NB4 (cell line): ENCODE results near the gene ARPP21.

Experiments used
- MYC ChIP-seq: IDR thresholded peaks from 2 replicates; pipeline ENCODE4 v1.6.1; 2011; ENCODE audit warnings: low read depth, low read length
- POLR2A ChIP-seq: IDR thresholded peaks from 2 replicates; pipeline ENCODE4 v1.6.1; 2011; ENCODE audit warnings: mild to moderate bottlenecking; ENCODE audit not compliant: insufficient read length; ENCODE audit errors: extremely low read depth
- TF ChIP-seq, protein P1 (sequence below): IDR thresholded peaks from one replicate; pipeline ENCODE4 v1.5.1; 2012; ENCODE audit warnings: low read depth, low read length

DNA sequence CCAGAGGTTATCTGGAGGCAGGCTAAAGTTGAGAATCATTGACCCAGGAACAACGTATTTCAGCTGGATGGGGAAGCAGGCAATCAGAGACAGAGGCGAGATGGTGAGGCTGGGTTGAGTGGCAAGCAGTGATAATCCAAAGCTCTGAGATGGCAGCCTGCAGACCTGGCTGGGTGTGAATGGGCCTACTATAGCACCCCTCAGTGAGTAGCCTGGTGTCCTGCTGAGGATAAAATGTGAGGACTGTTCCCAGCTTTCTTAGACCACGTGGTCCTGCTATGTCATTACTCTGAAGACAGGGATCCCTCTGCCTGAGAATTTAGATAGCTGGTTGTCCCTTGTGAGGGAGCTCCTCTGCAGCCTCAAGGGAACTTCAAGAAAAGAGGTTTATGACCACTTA is 141.5 kb downstream of the ARPP21 start:
- TF ChIP-seq, protein P1, sequence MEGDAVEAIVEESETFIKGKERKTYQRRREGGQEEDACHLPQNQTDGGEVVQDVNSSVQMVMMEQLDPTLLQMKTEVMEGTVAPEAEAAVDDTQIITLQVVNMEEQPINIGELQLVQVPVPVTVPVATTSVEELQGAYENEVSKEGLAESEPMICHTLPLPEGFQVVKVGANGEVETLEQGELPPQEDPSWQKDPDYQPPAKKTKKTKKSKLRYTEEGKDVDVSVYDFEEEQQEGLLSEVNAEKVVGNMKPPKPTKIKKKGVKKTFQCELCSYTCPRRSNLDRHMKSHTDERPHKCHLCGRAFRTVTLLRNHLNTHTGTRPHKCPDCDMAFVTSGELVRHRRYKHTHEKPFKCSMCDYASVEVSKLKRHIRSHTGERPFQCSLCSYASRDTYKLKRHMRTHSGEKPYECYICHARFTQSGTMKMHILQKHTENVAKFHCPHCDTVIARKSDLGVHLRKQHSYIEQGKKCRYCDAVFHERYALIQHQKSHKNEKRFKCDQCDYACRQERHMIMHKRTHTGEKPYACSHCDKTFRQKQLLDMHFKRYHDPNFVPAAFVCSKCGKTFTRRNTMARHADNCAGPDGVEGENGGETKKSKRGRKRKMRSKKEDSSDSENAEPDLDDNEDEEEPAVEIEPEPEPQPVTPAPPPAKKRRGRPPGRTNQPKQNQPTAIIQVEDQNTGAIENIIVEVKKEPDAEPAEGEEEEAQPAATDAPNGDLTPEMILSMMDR, result no peak
- TF ChIP-seq POLR2A (no peak), MYC (no peak)
